ENCODE measurements around the gene HTATIP2. TPM values are rescaled to one million over a fixed set of nuclear protein-coding genes. Genes with fewer than 3 reads are reported as not detected.

Gene HTATIP2
- polyA plus RNA-seq, 1 donor (not counting 4 experiments of a cell fraction or from before 2014, with no cell fraction given) = 45.1 TPM

GRCh38 chr11:20373147-20373546 lies 9.6 kb downstream of the HTATIP2 start:
- no peak for FAIRE-seq
- peaks cover 24% of the 10 kb centered on the region for H3K4me1 ChIP-seq (ENCODE audit: control insufficient read depth, extremely low read depth, insufficient read depth, low read length)
- H3K9me1 ChIP-seq (ENCODE audit: control insufficient read depth, extremely low read depth, insufficient read depth, low read length) = no peaks in the 10 kb centered on the region
- TF ChIP-seq EZH2 (IDR thresholded peaks at IDR 0.05; ENCODE audit: low read length) (no peak), CTCF (optimal IDR thresholded peaks at IDR 0.05 in 1 of 3, IDR thresholded peaks at IDR 0.05 in 1 of 3, conservative IDR thresholded peaks at IDR 0.05 in 1 of 3; ENCODE audit: extremely low read depth in 1 of 3, insufficient read depth in 2 of 3, low read length in 3 of 3) (no peak)
- no peak overlapping the region for H2AFZ ChIP-seq (ENCODE audit: control insufficient read depth, low read length)
- no peaks in the 10 kb centered on the region for H4K20me1 ChIP-seq (ENCODE audit: control insufficient read depth, extremely low read depth, insufficient read depth, low read length)
- H3K27ac ChIP-seq (ENCODE audit: control insufficient read depth, insufficient read depth, low read length) = no peak overlapping the region
- H3K4me2 ChIP-seq (ENCODE audit: control insufficient read depth, extremely low read depth, insufficient read depth, low read depth, low read length) = no peak overlapping the region
- no peak overlapping the region for H3K9ac ChIP-seq (ENCODE audit: control insufficient read depth, extremely low read depth, insufficient read depth, low read length)
- H3K9me3 ChIP-seq (ENCODE audit: control insufficient read depth, low read depth, low read length) = no peaks in the 10 kb centered on the region
- dilution Hi-C loops (cut with MboI; ENCODE audit: extremely low pct_ligation_motif_present, low sequenced_read_pairs) = no loop called here
- no peaks in the 10 kb centered on the region for H3K27me3 ChIP-seq (ENCODE audit: control insufficient read depth, extremely low read depth, insufficient read depth, low read length)
- H3K79me2 ChIP-seq (ENCODE audit: control insufficient read depth, insufficient read depth, low read length) = no peaks in the 10 kb centered on the region
- no peak for DNase-seq (ENCODE audit: low read depth, low spot score)
- no peaks in the 10 kb centered on the region for H3K36me3 ChIP-seq (ENCODE audit: control insufficient read depth in 2 of 2, extremely low read depth in 1 of 2, insufficient read depth in 2 of 2, low read length in 2 of 2)
- no peak overlapping the region for H3K4me3 ChIP-seq (ENCODE audit: control insufficient read depth in 2 of 3, extremely low read depth in 1 of 3, insufficient read depth in 2 of 3, low read depth in 1 of 3, low read length in 3 of 3)

- Histone ChIP-seq H3K36me3 (ENCODE audit: control insufficient read depth in 2 of 2, extremely low read depth in 1 of 2, insufficient read depth in 2 of 2, low read length in 2 of 2) (peaks cover 0 to 2% of the 10 kb centered on the region in 2 experiments), H3K4me1 (ENCODE audit: control insufficient read depth, extremely low read depth, insufficient read depth, low read length) (peaks cover 18% of the 10 kb centered on the region), H4K20me1 (ENCODE audit: control insufficient read depth, extremely low read depth, insufficient read depth, low read length) (no peaks in the 10 kb centered on the region), H3K9me1 (ENCODE audit: control insufficient read depth, extremely low read depth, insufficient read depth, low read length) (no peaks in the 10 kb centered on the region), H3K9ac (ENCODE audit: control insufficient read depth, extremely low read depth, insufficient read depth, low read length) (no peak overlapping the region), H3K4me2 (ENCODE audit: control insufficient read depth, extremely low read depth, insufficient read depth, low read depth, low read length) (no peak overlapping the region), H2AFZ (ENCODE audit: control insufficient read depth, low read length) (no peak overlapping the region), H3K27me3 (ENCODE audit: control insufficient read depth, extremely low read depth, insufficient read depth, low read length) (no peaks in the 10 kb centered on the region), H3K79me2 (ENCODE audit: control insufficient read depth, insufficient read depth, low read length) (no peaks in the 10 kb centered on the region), H3K9me3 (ENCODE audit: control insufficient read depth, low read depth, low read length) (no peaks in the 10 kb centered on the region), H3K27ac (ENCODE audit: control insufficient read depth, insufficient read depth, low read length) (no peak overlapping the region), H3K4me3 (ENCODE audit: control insufficient read depth in 2 of 3, extremely low read depth in 1 of 3, insufficient read depth in 2 of 3, low read depth in 1 of 3, low read length in 3 of 3) (no peak overlapping the region)
- no peak for TF ChIP-seq CTCF (optimal IDR thresholded peaks at IDR 0.05 in 1 of 3, IDR thresholded peaks at IDR 0.05 in 1 of 3, conservative IDR thresholded peaks at IDR 0.05 in 1 of 3; ENCODE audit: extremely low read depth in 1 of 3, insufficient read depth in 2 of 3, low read length in 3 of 3)
- TF ChIP-seq EZH2 (IDR thresholded peaks at IDR 0.05; ENCODE audit: low read length) = no peak
- FAIRE-seq = no peak
- dilution Hi-C loops (cut with MboI; ENCODE audit: extremely low pct_ligation_motif_present, low sequenced_read_pairs) = no loop called here
- no peak for DNase-seq (ENCODE audit: low read depth, low spot score)
Measured at GRCh38 chr11:20373568-20374209, 10.2 kb downstream of the HTATIP2 start.
